Activated gamma-delta T cell (primary cell): ENCODE results near the gene PCGF3.
"Not testable (repeated sequence)": the region's sequence is repeated elsewhere in the genome, so short reads cannot be mapped to it uniquely, and the experiment has no call there.

ENCODE experiments used
- DNase-seq: peaks from one replicate; lab custom pipeline; 2025; lab: John Stamatoyannopoulos, UW

Gene PCGF3

GRCh38 chr4:723751-724530 is 18.3 kb downstream of the PCGF3 start:
- DNase-seq, result no peak

DNA sequence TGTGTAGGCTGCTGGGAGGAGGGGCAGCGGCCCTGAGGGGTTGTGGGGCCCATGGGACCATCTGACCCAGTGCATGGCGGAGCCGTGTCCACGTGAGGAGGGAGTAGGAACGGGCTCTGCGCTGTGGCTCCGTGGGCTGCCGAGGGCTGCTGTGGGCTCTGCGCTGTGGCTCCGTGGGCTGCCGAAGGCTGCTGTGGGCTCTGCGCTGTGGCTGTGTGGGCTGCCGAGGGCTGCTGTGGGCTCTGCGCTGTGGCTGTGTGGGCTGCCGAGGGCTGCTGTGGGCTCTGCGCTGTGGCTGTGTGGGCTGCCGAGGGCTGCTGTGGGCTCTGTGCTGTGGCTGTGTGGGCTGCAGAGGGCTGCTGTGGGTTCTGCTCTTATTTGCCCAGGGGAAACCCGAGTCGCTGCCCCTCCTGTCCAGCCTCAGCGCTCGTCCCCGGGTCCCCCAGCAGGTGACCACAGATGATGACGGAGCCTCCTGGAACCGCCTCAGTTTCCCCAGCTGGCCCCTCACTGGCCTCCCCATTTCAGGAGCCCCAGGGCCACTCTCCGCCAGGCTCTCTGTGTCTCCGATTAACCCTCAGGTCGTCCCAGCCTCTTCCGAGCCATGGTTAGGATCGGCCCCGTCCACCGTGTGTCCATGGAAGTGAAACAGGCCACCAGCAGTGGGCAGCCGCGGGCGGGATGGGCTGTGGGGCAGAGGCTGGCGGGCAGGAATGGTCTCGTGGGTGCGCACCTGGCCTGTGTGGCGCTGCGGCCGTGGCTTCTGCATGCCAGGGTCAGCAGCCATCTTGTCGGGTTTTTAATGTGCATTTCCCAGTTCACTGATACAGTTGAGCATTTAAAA is 20.0 kb downstream of the PCGF3 start:
- no peak for DNase-seq

GRCh38 chr4:726235-726787 is 20.7 kb downstream of the PCGF3 start:
- DNase-seq, result no peak

DNA sequence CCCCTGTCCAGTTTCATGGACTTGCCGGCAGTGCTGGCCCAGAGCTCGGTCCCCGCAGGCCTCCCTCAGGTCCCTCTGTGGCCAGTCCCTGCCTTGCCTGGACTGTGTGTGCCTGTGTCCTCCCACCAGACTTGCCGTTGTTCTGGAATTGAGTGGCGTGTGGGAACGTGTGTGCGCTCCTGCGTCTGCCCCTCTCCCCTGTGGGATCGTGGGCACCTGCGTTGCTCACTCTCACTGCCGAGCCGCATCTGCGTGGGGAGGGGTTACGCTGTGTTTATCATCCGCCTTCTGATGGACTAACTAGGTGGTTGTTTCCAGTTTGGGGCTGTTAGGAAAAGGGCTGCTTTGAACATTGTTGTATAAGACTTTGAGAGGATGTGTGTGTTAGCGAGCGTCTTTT is 21.2 kb downstream of the PCGF3 start:
- no peak for DNase-seq

- no peak for DNase-seq
These were observed 21.9 kb downstream of the PCGF3 start for GRCh38 chr4:727576-727975.

DNA sequence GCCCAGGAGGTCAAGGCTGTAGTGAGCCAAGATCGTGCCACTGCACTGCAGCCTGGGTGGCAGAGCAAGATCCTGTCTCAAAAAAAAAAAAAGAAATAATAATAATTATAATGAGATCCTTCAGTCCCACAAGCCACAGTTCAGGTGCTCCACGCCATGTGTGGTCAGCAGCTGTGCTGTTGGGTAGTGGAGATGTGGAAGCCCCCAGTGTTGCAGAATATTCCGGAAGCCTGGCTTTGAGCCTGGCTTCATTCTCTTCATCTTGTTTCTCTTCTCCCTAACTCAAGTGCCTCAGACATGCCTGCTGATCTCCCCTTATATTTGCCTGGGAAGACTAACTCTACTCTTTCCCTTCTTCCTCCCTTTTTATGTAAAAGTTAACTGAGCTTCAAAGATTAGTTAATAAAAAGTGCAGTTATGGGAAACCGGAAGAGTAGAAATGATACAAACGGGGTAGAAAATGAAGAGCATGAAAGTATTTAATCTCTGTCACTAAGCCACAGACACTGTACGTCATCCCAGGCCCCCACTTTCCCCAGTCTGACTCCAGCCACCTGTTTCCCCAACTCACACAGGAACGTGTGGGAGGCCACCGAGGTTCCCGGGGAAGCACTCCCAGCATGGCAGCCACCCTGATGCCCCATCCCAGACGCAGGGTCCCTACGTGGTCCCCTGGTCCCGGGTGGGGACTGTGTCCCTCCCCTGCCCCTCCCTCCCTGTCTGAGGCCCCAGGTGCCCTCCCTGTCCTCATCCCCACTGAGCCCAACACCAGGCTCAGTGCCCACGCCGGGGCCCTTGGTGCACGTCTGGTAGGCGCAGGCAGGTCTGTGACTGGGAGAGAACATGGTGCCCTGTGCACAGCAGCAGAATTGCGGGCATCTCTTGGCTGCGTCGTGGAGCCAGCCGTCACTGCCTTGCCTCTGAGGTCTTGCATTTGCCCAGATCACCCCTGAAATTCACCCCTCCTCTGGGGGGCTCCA is 24.0 kb downstream of the PCGF3 start:
- no peak for DNase-seq

DNA sequence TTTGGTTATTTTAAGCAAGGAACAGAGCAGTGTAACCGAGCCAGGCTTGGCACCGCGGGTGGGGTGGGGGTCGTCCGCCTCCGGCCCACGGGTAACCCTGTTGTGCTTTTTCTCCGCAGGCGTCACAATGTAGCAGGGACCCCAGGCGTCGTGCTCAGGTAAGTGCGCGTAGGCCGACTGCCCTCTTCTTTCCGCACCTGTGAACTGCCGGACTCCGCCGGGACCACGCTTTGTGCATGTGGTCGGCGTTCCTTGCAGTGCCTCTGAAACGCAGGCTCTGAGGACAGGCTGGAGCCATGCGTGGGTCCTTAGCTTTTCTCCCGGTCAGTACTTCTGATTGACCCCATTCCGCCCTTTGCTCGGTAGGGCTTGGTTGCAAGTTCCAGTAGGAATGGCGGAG is 24.9 kb downstream of the PCGF3 start:
- no peak for DNase-seq

DNA sequence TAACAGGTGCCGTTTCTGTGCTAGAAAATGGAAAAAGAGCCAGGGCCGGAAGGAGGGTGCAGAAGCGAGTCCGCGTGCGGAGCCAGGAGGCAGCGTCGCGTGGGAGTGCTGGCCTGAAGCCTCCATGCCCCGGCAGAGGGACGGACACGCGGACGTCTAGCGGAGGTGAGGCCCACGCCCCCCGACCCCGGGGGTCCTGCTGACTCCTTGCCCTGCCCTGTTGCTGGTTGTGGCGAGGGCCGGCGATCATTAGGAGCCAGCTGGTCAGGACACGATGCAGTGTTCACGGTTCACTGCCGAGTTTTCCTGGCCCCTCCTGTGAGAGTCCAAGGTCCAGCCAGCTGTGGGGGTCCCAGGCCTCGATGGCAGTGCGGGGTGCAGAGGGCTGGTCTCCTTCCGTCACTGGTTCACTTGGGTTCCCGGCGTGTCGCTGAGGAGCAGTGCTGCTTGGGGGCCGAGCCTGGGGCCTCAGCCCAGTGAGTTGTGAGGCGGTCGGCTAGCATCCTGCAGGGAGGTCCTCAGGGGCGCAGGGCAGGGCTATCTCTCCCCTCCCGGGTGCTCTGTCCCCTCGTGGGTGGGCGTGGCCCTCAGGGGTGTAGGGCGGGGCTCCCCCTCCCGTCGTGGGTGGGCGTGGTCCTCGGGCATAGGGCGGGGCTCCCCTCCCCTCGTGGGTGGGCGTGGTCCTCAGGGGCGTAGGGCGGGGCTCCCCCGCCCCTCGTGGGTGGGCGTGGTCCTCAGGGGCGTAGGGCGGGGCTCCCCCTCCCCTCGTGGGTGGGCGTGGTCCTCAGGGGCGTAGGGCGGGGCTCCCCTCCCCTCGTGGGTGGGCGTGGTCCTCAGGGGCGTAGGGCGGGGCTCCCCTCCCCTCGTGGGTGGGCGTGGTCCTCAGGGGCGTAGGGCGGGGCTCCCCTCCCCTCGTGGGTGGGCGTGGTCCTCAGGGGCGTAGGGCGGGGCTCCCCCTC is 25.6 kb downstream of the PCGF3 start:
- DNase-seq, result not testable (repeated sequence)

DNA sequence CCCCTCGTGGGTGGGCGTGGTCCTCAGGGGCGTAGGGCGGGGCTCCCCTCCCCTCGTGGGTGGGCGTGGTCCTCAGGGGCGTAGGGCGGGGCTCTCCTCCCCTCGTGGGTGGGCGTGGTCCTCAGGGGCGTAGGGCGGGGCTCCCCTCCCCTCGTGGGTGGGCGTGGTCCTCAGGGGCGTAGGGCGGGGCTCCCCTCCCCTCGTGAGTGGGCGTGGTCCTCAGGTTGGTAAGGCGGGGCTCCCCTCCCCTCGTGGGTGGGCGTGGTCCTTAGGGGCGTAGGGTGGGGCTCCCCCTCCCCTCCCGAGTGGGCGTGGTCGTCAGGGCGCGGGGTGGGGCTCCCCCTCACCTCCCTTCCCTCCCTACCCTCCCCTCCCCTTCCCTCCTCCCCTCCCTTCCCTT is 26.3 kb downstream of the PCGF3 start:
- not testable (repeated sequence) for DNase-seq

DNA sequence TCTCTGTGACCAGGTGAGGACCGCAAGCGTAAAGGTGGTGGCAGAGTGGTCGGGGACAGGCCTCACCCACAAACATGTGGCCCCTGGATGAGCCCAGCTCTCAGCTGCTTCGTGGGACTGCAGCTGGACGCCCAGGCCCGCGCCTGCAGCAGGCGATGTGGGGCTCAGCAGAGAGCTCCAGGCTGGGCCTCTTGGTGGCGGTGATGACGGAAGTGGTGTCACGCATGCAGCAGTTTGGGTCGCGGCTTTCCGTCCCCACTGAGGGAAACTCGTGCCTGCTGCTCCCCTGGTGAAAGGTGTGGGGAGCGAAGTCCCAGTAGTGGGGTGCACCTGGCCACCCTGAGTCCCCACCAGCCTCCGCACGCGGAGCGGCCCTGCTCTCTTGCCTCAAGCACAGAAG is 26.9 kb downstream of the PCGF3 start:
- DNase-seq, result no peak

DNA sequence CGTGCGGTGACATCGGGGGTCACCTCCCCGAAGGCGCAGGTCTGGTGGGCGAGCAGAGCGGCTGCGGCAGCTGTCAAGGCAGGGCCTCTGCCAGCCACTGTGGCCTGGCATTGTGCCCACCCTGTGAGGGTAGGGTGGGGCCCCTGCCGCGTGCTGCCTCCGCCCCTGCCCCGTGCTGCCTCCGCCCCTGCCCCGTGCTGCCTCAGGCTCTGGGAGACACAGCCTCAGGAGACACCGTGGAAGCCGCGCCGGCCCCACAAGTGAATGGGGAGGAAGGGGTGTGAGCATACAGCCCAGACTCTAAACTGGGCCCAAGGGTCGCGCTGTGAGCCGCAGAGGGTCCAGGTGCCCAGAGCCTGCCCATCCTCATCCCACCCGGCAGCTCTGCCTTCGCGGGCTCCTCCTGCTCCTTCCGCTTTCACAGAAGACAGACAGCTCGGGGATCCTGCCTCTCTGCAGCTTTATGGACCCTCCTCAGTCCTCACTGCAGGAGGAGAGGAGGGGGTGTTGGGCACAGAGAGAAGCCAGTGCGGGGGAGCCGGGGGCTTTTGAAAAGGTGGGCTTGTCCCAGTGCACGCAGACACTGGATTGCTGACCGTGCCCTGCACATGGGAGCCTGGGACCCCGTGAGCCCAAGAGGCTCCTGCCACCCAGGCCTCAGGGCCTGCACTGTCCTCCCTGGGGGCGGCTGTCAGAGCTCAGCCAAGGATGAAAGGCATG is 27.4 kb downstream of the PCGF3 start:
- no peak for DNase-seq

- no peak for DNase-seq
These were observed 28.0 kb downstream of the PCGF3 start for GRCh38 chr4:733631-733980.

- no peak for DNase-seq
These were observed 28.4 kb downstream of the PCGF3 start for GRCh38 chr4:734075-734474.

GRCh38 chr4:734951-735350 is 29.3 kb downstream of the PCGF3 start:
- DNase-seq, result no peak

GRCh38 chr4:735583-735982 is 30.0 kb downstream of the PCGF3 start:
- no peak for DNase-seq

- DNase-seq, result not testable (repeated sequence)
These were observed 30.9 kb downstream of the PCGF3 start for GRCh38 chr4:736561-736960.

DNA sequence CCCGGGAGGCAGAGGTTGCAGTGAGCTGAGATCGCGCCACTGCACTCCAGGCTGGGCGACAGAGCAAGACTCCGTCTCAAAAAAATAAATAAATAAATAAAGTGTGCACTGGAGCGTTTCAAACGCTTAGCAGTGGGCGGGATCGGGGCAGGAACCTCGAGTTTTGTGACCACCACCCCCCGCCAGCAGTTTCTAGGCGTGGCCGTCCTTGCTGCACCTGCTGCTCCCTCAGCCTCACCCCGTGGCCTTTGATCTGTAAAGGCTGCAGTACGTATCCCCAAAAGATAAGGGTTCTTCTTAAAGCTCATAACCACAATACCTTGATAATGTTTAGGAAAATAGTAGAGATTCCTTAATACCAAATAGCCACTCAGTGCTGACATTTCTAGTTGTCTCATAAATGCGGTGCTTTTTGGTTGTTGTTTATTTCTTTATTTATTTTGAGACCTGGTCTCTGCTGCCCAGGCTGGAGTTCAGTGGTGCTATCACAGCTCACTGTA is 33.2 kb downstream of the PCGF3 start:
- DNase-seq, result no peak

- no peak for DNase-seq
These were observed 33.9 kb downstream of the PCGF3 start for GRCh38 chr4:739569-739968.

DNA sequence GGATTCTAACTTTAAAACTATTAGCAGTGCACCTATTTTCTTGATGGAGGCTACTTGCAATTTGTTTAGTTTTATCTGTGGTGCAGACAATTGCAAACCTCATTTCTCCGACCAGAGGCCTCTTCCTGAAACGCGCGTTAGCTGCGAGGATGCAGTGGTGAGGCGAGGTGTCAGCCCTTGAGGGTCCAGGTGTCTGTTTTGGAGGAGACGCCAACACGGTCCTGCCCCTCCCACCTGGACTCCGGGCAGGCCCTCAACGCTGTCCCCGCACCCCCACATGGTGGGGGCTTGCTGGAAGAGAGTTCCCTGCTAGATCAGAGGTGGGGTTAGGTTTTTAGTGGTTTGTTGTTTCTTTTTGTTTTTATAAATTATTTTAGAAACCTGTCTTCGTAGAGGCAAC is 34.4 kb downstream of the PCGF3 start:
- no peak for DNase-seq
